ENCODE results near the gene TMEM94. TPM values are rescaled to one million over a fixed set of nuclear protein-coding genes. Genes with fewer than 3 reads are reported as not detected.

The TMEM94 gene
- total RNA-seq, 2 experiments from 2014 or later, result 50.4 to 53.5 TPM

DNA sequence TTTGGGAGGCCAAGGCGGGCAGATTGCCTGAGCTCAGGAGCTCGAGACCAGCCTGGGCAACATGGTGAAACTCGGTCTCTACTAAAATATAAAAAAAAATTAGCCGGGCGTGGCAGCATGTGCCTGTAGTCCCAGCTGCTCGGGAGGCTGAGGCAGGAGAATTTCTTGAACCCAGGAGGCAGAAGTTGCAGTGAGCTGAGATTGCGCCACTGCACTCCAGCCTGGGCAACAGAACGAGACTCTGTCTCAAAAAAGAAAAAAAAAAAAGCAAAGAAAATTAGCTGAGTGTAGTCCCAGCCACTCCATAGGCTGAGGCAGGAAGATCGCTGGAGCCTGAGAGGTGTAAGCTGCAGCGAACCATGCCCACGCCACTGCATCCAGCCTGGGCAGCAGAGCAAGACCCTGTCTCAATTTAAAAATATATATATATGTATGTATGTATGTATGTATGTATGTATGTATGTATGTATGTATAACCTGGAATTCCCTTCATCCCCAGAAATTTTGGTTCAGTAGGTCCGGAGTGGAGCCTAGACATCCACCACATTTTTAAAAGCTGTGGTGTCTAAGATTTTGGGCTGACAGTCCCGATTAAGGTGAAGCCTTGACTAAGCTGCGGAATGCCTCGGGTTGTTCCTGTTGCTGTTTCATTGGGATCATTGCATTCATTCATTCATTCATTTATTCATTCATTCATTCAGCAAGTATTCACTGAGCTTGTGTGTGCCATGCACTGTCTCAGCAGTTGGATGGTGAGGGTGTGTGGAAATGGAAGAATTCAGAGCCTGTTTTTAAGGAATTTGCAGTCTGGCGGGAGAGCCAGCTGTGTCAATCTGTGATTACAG, 25.9 kb downstream of the TMEM94 start:
- peaks cover 8% of the 10 kb centered on the region for H3K36me3 Mint-ChIP-seq (ENCODE audit: low read depth)
- no peak overlapping the region for H3K27ac Mint-ChIP-seq
- peaks cover 14% of the 10 kb centered on the region for H3K4me1 Mint-ChIP-seq (ENCODE audit: low read depth)
- CTCF ChIA-PET, result interaction anchor here (0.7 kb wide), 1 partner anchor 45 kb away, joined by 3 read pairs; no protein-coding TSS in a partner anchor
- intact Hi-C loops (cut with micrococcal nuclease), result no loop called here
- H3K9me3 Mint-ChIP-seq, result no peaks in the 10 kb centered on the region
- no peaks in the 10 kb centered on the region for H3K27me3 Mint-ChIP-seq (ENCODE audit: low read depth)
- no peak for DNase-seq
- H3K4me3 Mint-ChIP-seq, result no peak overlapping the region

DNA sequence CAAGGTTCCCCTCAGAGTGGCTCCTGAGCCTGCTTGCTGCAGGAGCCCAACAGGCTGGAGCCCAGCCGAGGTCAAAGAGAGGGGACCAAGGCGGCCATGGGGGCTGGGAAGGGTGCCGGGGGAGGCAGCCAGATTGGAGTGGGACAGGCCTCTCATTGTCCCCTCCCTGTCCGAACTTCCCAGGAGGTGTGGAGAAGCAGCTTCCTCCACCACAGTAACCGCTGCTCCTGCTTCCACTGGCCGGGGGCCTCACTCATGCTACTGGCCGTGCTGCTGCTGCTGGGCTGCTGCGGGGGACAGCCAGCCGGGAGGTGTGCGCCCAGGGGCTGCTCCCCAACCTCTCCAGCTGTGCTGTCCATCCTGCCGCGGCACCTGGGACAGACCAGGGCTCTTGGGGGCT, 29.3 kb downstream of the TMEM94 start:
- no peak overlapping the region for H3K4me3 Mint-ChIP-seq
- intact Hi-C loops (cut with micrococcal nuclease), result loop anchor here (5.0 kb wide), 1 partner anchor 58 kb away; no protein-coding TSS in a partner anchor
- H3K4me1 Mint-ChIP-seq (ENCODE audit: low read depth), result peaks cover 29% of the 10 kb centered on the region
- H3K27ac Mint-ChIP-seq, result no peak overlapping the region
- H3K27me3 Mint-ChIP-seq (ENCODE audit: low read depth), result no peaks in the 10 kb centered on the region
- H3K9me3 Mint-ChIP-seq, result no peaks in the 10 kb centered on the region
- CTCF ChIA-PET, result no interaction called here
- no peak for DNase-seq
- peaks cover 8% of the 10 kb centered on the region for H3K36me3 Mint-ChIP-seq (ENCODE audit: low read depth)

DNA sequence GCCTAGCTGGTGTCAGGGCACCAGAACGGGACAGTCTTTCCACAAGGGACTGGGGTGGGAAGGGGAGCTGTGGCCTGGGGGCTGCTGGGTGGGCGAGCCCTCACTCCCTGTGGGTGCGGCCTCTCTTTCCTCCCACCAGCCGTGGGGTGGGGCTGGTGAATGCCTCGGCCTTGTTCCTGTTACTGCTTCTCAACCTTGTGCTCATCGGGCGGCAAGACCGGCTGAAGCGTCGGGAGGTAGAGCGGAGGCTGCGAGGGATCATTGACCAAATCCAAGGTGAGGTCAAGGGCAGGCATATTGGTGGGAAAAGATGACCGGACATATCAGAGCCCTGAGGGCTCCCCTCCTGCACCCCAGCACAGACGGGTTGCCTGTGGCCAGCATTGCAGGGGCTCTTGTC, 29.7 kb downstream of the TMEM94 start:
- intact Hi-C loops (cut with micrococcal nuclease), result loop anchor here (5.0 kb wide), 1 partner anchor 59 kb away; no protein-coding TSS in a partner anchor
- Mint-ChIP-seq H3K36me3 (ENCODE audit: low read depth) (peaks cover 8% of the 10 kb centered on the region), H3K27me3 (ENCODE audit: low read depth) (no peaks in the 10 kb centered on the region), H3K4me1 (ENCODE audit: low read depth) (peaks cover 29% of the 10 kb centered on the region), H3K27ac (peak overlapping the region; percentile 27), H3K9me3 (no peaks in the 10 kb centered on the region), H3K4me3 (no peak overlapping the region)
- CTCF ChIA-PET, result no interaction called here
- no peak for DNase-seq

DNA sequence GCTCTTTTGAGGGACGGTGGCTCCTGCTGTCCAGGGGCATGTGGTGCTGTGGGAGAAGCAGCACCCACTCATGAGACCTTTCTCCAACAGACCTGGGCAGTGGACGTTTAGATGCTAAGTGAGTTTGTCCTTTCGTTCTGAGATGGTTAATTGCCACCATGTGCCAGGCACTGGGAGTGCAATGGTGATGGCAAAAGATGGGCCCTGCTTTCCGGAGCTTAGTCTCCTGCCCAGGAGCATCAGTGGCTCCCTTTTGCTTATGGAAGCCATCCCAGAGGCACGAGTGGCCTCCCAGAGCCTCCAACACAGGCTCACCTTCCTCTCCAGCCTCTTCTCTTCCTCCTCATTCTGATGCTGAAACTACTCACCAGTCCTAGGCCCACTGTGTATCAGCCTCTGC, 30.5 kb downstream of the TMEM94 start:
- H3K4me3 Mint-ChIP-seq, result no peak overlapping the region
- CTCF ChIA-PET, result interaction anchor here (0.6 to 1.3 kb wide), 4 partner anchors 28 to 218 kb away, joined by 3 to 4 read pairs (median 3); no protein-coding TSS in a partner anchor
- intact Hi-C loops (cut with micrococcal nuclease), result loop anchor here (5.0 kb wide), 1 partner anchor 60 kb away; no protein-coding TSS in a partner anchor
- H3K27me3 Mint-ChIP-seq (ENCODE audit: low read depth), result no peaks in the 10 kb centered on the region
- peak; percentile 25 for DNase-seq
- no peaks in the 10 kb centered on the region for H3K9me3 Mint-ChIP-seq
- H3K27ac Mint-ChIP-seq, result peak overlapping the region; percentile 91
- H3K4me1 Mint-ChIP-seq (ENCODE audit: low read depth), result peaks cover 29% of the 10 kb centered on the region
- peaks cover 8% of the 10 kb centered on the region for H3K36me3 Mint-ChIP-seq (ENCODE audit: low read depth)

DNA sequence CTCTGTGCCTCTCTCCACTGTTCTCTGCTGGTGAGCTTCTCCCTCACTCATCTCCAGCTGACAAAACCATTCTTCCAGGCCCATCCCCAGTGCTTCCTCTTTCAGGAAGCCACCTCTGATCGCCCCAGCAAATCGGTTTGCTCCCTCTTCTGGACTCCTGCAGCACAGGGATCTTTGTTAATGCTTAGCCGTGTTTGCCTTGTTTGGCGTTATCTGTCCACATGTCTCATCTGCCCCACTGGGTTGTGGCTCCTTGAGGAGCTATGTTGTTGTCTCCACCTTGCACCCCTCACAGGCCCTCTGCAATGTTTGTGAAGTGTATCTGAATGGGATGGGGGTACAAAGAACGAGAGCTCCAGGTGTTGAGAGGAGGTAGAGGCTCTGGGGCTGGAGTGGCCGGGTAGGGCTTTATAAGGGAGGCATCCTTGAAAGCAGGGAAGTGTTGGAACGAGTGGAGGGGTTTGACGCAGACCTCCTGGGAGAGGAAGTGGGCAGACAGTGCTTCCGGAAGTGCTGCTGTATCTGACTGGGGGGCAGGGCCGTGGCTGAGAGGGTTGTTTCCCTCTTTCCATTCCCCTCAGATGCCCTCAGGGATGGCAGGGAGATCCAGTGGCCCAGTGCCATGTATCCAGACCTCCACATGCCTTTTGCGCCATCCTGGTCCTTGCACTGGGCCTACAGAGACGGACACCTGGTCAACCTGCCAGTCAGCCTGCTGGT, 31.1 kb downstream of the TMEM94 start:
- intact Hi-C loops (cut with micrococcal nuclease), result loop anchor here (5.0 kb wide), 1 partner anchor 60 kb away; no protein-coding TSS in a partner anchor
- H3K4me3 Mint-ChIP-seq, result peak overlapping the region; percentile 19

DNA sequence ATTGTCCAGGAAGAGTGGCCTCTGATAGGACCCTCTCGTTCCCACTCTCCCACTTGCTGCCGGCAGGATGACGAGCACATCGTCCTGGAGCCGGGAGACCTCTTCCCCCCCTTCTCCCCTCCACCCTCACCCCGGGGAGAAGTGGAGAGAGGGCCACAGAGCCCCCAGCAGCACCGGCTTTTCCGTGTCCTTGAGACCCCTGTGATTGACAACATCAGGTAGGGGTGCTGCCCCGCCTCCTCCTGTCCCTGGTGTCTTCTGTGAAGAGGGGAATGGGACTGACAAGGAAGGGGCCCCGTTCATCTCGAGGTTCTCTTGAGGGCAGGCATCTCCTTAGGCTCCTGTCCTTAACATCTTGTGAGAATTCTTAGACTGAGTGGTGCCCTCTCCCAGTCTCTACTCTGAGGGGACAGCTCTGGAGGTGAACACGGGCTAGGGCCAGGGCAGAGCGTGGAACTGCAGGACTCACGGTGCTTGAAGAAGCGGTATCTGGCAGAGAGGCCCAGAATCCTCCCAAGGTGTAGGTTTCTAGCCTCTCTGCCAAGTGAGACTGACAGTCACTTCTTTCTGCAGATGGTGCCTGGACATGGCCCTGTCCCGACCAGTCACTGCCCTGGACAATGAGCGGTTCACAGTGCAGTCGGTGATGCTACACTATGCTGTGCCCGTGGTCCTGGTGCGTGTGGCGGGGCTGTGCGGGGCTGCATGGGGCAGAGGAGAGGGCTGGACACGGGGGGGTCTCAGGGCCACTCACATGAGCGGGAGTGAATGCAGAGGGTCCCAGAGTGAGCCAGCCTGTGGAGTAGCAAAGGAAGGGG, 32.5 kb downstream of the TMEM94 start:
- Mint-ChIP-seq H3K36me3 (ENCODE audit: low read depth) (peaks cover 5% of the 10 kb centered on the region), H3K27me3 (ENCODE audit: low read depth) (no peaks in the 10 kb centered on the region), H3K27ac (no peak overlapping the region), H3K9me3 (no peaks in the 10 kb centered on the region), H3K4me3 (no peak overlapping the region), H3K4me1 (ENCODE audit: low read depth) (peaks cover 29% of the 10 kb centered on the region)
- CTCF ChIA-PET, result no interaction called here
- DNase-seq, result no peak
- intact Hi-C loops (cut with micrococcal nuclease), result loop anchor here (5.0 kb wide), 1 partner anchor 62 kb away; no protein-coding TSS in a partner anchor

More for the DNA sequence above, 31.1 kb downstream of the TMEM94 start:
- Mint-ChIP-seq H3K27ac (peak overlapping the region; percentile 91), H3K4me1 (ENCODE audit: low read depth) (peaks cover 29% of the 10 kb centered on the region), H3K36me3 (ENCODE audit: low read depth) (peaks cover 8% of the 10 kb centered on the region), H3K27me3 (ENCODE audit: low read depth) (no peaks in the 10 kb centered on the region), H3K9me3 (no peaks in the 10 kb centered on the region)
- peak; percentile 63 for DNase-seq
- CTCF ChIA-PET, result interaction anchor here (0.6 to 1.3 kb wide), 4 partner anchors 29 to 218 kb away, joined by 3 to 4 read pairs (median 3); no protein-coding TSS in a partner anchor

DNA sequence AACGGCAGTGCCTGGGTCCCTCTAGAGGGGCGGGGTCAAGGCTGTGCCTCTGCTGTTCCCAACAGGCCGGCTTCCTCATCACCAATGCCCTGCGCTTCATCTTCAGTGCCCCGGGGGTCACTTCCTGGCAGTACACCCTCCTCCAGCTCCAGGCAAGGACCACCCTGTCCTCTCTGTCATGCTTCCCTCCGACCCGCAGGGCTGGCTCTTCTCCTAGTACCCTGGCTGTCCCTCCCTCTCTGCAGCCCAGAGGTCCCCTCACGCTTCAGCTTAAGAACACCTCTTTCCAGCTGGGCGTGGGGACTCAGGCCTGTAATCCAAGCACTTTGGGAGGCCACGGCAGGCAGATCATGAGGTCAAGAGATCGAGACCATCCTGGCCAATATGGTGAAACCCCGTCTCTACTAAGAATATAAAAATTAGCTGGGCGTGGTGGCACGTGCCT, 33.1 kb downstream of the TMEM94 start:
- Mint-ChIP-seq H3K36me3 (ENCODE audit: low read depth) (peaks cover 7% of the 10 kb centered on the region), H3K27me3 (ENCODE audit: low read depth) (no peaks in the 10 kb centered on the region), H3K27ac (no peak overlapping the region), H3K4me1 (ENCODE audit: low read depth) (peaks cover 29% of the 10 kb centered on the region), H3K9me3 (no peaks in the 10 kb centered on the region), H3K4me3 (no peak overlapping the region)
- DNase-seq, result no peak
- CTCF ChIA-PET, result no interaction called here
- intact Hi-C loops (cut with micrococcal nuclease), result loop anchor here (5.0 kb wide), 1 partner anchor 62 kb away; no protein-coding TSS in a partner anchor

DNA sequence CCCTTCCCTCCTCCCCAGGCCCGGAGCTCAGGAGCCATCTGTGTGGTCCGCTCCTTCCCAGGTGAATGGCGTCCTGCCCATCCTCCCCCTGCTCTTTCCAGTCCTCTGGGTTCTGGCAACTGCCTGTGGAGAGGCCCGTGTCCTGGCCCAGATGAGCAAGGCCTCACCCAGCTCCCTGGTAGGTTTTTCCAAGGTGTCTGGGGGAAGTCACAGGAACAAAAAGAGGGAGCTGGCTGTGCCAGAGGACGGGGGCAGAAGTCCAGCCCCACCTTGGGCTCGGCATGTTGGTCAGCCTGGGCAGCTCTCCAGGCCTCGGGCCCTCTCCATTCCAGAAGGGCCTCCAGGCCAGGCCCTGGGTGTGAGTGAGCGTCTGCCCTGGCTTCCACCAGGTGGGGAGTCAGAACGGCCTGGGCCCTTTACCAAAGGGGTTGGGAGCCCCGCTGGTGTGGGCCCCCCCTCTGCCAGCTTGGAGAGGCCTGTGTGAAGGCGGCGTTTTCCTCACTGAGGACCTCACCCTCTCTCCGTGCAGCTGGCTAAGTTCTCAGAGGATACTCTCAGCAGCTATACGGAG, 33.8 kb downstream of the TMEM94 start:
- intact Hi-C loops (cut with micrococcal nuclease), result no loop called here
- H3K27me3 Mint-ChIP-seq (ENCODE audit: low read depth), result no peaks in the 10 kb centered on the region
- peaks cover 7% of the 10 kb centered on the region for H3K36me3 Mint-ChIP-seq (ENCODE audit: low read depth)
- CTCF ChIA-PET, result no interaction called here
- H3K9me3 Mint-ChIP-seq, result no peaks in the 10 kb centered on the region
- no peak overlapping the region for H3K27ac Mint-ChIP-seq
- no peak overlapping the region for H3K4me3 Mint-ChIP-seq
- H3K4me1 Mint-ChIP-seq (ENCODE audit: low read depth), result peaks cover 27% of the 10 kb centered on the region
- no peak for DNase-seq

DNA sequence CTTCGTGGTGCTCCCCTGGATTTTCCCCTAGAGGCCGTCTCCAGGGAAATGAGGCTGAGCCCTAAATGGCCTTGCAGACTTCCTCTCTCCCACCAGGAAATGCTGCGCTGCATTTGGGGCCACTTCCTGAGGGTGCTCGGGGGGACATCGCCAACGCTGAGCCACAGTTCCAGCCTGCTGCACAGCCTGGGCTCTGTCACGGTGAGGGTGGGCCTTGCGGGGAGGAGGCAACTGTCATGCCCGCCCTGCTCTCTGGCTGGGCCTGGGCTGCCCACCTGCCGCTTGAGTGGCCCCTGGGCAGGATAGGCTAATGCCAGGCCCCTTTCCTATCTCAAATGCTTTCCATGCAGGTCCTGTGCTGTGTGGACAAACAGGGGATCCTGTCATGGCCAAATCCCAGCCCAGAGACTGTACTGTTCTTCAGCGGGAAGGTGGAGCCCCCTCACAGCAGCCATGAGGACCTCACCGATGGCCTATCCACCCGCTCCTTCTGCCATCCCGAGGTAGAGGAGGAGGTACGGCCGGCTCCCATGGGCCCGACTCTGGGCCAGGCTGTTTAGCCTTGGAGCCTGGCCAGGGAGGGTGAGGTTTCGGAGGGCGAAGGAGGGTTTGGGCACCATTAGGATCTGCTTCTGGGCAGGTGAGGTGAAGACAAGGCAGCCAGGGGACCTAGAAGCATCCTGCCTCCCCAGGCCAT, 34.7 kb downstream of the TMEM94 start:
- Mint-ChIP-seq H3K36me3 (ENCODE audit: low read depth) (peaks cover 7% of the 10 kb centered on the region), H3K9me3 (no peaks in the 10 kb centered on the region), H3K27ac (no peak overlapping the region), H3K4me3 (no peak overlapping the region), H3K4me1 (ENCODE audit: low read depth) (peaks cover 27% of the 10 kb centered on the region), H3K27me3 (ENCODE audit: low read depth) (no peaks in the 10 kb centered on the region)
- intact Hi-C loops (cut with micrococcal nuclease), result no loop called here
- DNase-seq, result no peak
- CTCF ChIA-PET, result no interaction called here

DNA sequence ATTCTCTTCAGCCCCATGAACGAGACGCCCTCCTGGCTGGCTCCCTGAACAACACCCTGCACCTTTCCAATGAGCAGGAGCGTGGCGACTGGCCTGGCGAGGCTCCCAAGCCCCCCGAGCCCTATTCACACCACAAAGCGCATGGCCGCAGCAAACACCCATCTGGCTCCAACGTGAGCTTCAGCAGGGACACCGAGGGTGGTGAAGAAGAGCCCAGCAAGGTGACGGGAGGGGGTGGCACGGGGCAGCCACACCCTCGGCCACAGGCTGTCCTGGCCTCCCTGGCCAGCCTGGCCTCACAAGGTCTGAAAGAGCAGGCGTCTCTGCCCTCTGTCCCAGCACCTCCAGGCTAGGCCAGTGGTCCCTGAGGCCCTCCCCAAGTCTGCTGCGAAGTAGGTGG, 35.2 kb downstream of the TMEM94 start:
- H3K27me3 Mint-ChIP-seq (ENCODE audit: low read depth), result no peaks in the 10 kb centered on the region
- intact Hi-C loops (cut with micrococcal nuclease), result no loop called here
- peaks cover 3% of the 10 kb centered on the region for H3K36me3 Mint-ChIP-seq (ENCODE audit: low read depth)
- DNase-seq, result no peak
- H3K4me3 Mint-ChIP-seq, result no peak overlapping the region
- CTCF ChIA-PET, result no interaction called here
- H3K27ac Mint-ChIP-seq, result no peak overlapping the region
- H3K4me1 Mint-ChIP-seq (ENCODE audit: low read depth), result peaks cover 21% of the 10 kb centered on the region
- no peaks in the 10 kb centered on the region for H3K9me3 Mint-ChIP-seq

DNA sequence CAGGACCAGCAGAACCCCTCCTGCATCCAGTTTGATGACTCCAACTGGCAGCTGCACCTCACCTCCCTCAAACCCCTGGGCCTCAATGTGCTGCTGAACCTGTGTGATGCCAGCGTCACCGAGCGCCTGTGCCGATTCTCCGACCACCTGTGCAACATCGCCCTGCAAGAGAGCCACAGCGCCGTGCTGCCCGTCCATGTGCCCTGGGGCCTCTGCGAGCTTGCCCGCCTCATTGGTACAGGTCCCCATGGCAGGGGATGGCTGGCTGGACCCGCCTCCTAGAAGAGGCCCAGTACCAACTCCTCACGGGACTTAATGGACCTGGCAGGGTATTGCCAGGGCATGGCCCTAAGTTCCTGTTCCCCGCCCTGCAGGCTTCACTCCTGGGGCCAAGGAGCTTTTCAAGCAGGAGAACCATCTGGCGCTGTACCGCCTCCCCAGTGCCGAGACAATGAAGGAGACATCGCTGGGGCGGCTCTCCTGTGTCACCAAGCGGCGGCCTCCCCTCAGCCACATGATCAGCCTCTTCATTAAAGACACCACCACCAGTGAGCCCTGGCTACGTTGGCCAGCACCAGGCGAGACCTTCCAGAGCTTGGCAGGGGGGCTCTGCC, 36.2 kb downstream of the TMEM94 start:
- no peak for DNase-seq
- no peaks in the 10 kb centered on the region for H3K27me3 Mint-ChIP-seq (ENCODE audit: low read depth)
- intact Hi-C loops (cut with micrococcal nuclease), result no loop called here
- peaks cover 14% of the 10 kb centered on the region for H3K4me1 Mint-ChIP-seq (ENCODE audit: low read depth)
- CTCF ChIA-PET, result no interaction called here
- H3K9me3 Mint-ChIP-seq, result no peaks in the 10 kb centered on the region
- no peak overlapping the region for H3K27ac Mint-ChIP-seq
- peaks cover 1% of the 10 kb centered on the region for H3K36me3 Mint-ChIP-seq (ENCODE audit: low read depth)
- H3K4me3 Mint-ChIP-seq, result no peak overlapping the region

Data from activated naive CD4-positive, alpha-beta T cell treated with anti-CD3 and anti-CD28 coated beads for 36 hours (primary cell).